Stimulated activated CD4-positive, alpha-beta T cell treated with anti-CD3 and anti-CD28 coated beads, Interleukin-15, amount 100 ng/mL, for 24 hours (primary cell): Measurements from ENCODE around the gene ADAMTS2.

Source experiments
- DNase-seq: peaks from one replicate; pipeline ENCODE4 v3.0.0-alpha.2; 2020

The ADAMTS2 gene

GRCh38 chr5:179187681-179188575, 157.3 kb downstream of the ADAMTS2 start:
- DNase-seq = no peak

- DNase-seq = no peak
Observed at GRCh38 chr5:179187229-179187678, 158.0 kb downstream of the ADAMTS2 start.

- DNase-seq = no peak
Observed at GRCh38 chr5:179186801-179187200, 158.5 kb downstream of the ADAMTS2 start.

GRCh38 chr5:179185941-179186411, 159.3 kb downstream of the ADAMTS2 start:
- no peak for DNase-seq

GRCh38 chr5:179185256-179185940, 159.9 kb downstream of the ADAMTS2 start:
- DNase-seq = no peak

- DNase-seq = no peak
Observed at GRCh38 chr5:179184521-179185050, 160.7 kb downstream of the ADAMTS2 start.

GRCh38 chr5:179183481-179183880, 161.8 kb downstream of the ADAMTS2 start:
- no peak for DNase-seq

GRCh38 chr5:179182601-179183000, 162.7 kb downstream of the ADAMTS2 start:
- no peak for DNase-seq

- no peak for DNase-seq
Observed at GRCh38 chr5:179181988-179182387, 163.3 kb downstream of the ADAMTS2 start.

GRCh38 chr5:179180921-179181645, 164.2 kb downstream of the ADAMTS2 start:
- DNase-seq = no peak

- DNase-seq = no peak
Observed at GRCh38 chr5:179180061-179180610, 165.1 kb downstream of the ADAMTS2 start.

GRCh38 chr5:179177711-179178575, 167.3 kb downstream of the ADAMTS2 start:
- DNase-seq = no peak

- no peak for DNase-seq
Observed at GRCh38 chr5:179176571-179177230, 168.6 kb downstream of the ADAMTS2 start.

- no peak for DNase-seq
Observed at GRCh38 chr5:179176166-179176565, 169.1 kb downstream of the ADAMTS2 start.

GRCh38 chr5:179171816-179172745, 173.2 kb downstream of the ADAMTS2 start:
- DNase-seq = no peak

GRCh38 chr5:179171251-179171815, 173.9 kb downstream of the ADAMTS2 start:
- no peak for DNase-seq

- no peak for DNase-seq
Observed at GRCh38 chr5:179170606-179171005, 174.7 kb downstream of the ADAMTS2 start.

- no peak for DNase-seq
Observed at GRCh38 chr5:179169836-179170235, 175.4 kb downstream of the ADAMTS2 start.

- DNase-seq = no peak
Observed at GRCh38 chr5:179168664-179169063, 176.6 kb downstream of the ADAMTS2 start.
